SHP77 treated with DMSO at 0.1 percent for 48 hours (cell line): Measurements from ENCODE around the gene SUFU.

Experiments used
- DNase-seq: peaks from one replicate; lab custom pipeline; 2025; lab: John Stamatoyannopoulos, UW

Gene SUFU

DNA sequence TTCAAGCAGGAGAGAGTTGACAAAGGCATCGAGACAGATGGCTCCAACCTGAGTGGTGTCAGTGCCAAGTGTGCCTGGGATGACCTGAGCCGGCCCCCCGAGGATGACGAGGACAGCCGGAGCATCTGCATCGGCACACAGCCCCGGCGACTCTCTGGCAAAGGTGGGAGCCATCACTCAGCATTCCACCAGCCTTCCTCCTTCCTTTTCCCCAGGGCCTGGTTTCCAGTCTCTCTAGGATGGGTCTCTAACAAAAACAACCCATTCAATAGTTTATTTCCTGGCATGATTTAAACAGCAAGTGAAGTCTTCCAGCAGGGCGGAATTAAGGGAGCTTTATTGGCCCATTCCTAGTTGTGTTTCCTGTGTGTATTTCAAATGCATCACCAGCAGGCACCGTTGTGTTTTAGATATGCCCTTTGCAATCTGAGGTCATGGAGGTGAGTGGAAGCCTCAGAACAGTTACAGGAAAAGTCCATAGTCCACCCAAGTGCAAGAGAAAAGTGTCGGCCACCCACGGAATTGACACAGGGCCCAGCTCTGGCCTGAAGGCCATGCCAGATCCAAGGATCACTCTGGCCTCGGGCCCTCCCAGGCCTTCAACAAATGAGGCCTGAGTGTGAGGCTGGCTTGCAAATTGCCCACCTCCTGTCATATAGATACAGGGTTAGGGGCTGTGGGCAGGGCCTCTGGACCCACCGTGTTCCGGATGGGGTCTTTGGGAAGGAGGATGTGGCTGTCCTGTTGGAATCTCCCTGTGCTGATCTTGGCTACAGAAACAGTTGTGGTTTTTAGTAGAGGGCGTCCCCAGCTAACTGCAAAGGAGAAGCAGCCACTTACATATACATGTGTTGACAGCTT is 93.6 kb downstream of the SUFU start:
- DNase-seq: no peak

DNA sequence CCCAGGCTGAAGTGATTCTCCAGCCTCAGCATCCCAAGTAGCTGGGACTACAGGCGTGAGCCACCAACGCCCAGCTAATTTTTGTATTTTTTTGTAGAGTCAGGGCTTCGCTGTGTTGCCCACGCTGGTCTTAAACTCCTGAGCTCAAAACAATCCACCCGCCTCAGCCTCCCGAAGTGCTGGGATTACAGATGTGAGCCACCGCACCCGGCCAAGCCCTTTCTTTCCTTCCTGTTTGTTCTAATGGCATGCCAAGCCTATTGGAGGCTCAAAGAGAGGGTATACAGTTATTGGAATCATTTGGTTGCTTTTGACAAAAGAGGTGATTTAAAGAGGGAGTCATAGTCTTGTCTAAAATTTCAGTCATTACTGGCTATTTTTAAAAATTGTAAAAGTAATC is 94.5 kb downstream of the SUFU start:
- DNase-seq: no peak

DNA sequence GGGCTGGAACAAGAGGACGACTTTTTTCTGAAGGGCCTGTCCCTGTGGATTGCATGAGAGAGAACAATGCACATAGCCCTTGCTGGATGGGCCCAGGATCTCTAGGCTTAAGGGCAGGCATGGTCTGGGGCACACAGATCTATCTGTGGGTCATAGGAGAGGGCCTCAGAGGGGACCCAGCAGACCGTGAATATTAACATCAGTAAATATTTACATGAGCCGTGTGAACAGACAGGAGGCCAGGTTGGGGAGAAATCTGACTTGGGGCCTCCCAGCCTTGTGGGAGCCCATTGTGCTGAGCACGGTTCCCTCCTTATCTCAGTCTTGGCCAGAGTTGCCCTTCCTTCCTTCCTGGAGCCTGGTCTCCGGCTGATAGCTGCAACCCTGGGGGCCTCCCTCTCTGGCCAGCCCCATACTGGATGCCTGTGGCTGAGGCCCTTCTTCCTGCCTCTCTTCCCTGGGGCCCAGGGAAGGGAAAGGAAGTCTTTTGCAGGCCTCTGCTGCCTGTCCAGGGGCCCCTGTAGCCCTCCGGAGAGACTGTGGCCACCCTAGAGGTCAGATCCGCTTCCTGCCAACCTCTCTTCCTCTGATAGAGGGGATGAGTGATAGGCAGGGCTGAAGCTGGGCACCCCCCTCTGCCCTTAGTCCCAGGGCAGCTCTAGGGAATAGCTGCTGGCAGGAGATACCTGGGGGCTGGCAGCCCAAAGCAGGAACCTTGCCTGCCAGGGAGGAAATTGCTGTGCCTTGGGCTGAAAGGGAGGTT is 96.0 kb downstream of the SUFU start:
- no peak for DNase-seq

DNA sequence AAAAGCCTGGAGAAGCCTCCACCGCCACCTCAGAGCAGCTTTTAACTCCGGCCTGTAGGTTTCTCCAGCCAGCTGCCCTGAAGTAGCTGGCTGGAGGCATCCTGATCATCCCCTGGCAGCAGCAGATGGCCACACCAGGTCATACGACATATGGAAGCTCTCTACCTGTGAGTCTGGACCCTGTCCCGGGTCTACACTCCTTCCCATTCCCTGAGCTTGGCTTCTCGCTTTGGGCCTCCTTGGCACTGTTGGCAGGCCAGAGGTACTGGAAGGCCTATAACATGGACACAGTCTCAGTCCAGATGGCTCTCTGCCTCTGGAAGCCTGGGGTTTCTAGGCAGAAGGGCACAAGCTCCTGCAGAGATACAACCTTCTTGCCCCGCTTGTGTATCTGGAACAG is 97.0 kb downstream of the SUFU start:
- DNase-seq: no peak

DNA sequence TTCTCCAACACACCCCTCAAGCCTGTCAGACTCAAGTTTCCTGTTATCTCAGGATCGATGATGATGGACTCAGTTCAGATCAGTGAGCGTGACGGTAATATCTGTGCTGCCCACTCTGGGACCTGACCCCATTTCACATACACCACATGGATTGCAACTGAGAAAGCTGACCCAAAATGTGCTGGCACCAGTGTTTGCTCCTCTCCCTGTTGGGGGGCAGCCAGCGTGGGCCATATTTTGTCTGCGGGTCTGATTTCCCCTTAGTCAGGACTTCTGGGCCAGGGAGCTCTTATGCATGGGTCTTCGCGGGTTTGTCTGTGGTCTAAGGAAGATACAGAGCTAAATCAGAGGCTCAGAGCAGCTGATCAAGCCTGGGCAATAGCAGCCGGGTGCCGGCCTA is 97.9 kb downstream of the SUFU start:
- DNase-seq: no peak

DNA sequence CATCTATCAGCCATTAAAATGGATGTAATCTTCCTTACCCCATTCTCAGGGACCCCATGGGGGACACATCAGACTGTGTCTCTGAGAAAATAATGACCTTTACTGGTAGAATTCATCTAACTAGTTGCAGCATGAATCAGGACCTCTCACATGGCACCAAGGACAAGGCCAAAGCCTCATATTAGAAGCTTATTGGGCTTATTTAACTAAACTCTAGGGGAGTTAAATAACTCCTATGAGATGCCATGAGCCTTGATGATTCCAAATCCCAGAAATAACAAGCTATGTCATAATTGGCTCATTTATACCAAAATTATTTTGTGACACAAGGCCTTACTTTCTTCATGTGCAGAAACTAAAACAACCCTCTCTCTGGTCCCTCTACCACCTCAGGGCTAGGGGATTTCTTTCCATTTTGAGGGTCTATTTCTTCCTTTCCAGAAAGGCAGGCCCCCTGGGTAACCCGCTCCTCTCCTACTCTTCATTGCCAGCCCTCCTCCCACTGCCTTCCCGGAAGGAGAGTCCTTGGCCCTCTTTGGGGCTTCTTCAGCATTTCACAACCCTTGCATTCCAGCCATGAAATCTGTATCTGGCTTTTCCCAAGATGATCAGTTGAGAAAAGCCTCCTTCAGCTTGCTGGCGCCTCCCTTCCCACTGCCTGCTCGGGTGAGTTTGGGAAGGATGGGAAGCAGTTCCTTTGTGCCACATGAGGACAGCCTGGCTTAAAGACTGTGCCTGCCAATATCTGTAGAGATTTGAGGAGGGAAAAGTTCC is 98.7 kb downstream of the SUFU start:
- no peak for DNase-seq

DNA sequence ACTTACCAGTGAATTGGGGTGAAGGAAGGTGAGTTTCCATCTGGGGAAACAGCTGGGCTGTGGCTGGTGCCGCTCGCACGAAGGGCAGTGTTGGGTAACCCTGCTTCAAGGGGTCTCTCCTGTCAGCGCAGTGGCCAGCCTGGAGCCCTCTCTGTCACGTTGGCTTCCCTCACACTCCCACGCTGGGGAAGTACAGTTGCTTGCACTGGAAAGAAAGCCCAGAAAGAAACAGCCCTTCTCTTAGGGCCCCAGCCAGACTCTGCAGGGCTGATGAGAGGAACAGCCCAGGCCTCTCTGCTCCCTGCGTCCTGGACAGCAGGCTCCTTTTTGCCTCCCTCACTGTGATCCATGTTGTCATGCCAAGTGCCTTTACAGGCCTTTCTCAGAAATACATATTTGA is 100.2 kb downstream of the SUFU start:
- no peak for DNase-seq

DNA sequence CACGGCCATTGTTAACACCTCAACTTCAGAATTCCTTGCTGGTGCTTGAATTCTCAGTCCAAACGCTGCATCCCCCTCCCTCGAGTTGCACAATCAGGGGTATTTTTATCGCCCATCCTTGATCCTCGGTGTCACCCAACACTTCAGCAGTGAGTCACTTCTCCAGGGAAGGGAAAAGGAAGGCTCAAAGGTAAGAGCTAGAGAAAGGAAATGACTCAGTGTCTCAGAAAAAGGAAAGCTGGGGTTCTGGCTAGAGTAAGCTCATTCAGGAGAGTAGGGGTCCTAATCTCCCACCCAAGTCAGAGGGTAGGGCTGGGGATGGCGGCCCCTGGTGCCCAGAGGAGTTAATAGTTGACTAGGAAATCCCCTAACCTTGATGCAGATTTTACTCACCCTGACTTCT is 100.7 kb downstream of the SUFU start:
- DNase-seq: no peak

DNA sequence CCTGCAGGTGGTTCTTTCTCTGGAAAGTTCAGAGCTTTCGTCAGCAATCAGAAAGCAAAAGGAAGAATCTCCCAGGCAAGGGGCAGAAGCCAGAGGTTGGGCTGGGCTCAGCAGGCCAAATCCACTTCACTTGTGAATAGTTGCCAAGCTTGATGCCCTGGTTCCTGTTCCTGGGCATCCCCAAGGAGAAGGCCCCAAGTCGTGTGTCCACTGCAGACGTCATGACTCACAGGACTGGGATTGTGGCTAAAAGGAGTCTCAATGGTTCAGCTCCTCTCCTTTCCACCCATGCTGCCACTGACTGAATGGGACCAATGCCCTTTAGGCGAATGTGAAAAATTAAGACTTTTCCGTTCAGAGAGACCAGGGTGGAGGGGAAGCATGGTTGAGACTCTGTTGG is 101.9 kb downstream of the SUFU start:
- no peak for DNase-seq

DNA sequence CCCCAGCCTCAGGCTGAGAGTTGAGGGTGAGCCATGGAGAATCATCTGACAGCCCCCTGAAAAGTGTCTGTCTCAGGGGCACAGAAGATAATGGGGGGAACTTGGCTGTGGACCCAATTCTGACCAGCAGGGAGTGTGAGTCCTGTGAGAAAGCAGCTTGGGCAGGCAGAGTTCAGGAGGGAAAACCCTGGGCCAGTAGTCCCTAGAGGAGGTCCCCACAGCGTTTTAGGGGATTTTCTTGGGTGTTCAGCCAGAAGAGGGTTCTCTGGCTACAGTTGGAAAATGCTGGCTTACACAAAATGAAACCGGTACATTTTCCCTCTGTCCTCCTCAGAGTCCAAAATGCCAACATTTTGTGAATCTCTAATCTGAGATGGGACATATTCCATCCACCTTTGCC is 104.7 kb downstream of the SUFU start:
- no peak for DNase-seq

DNA sequence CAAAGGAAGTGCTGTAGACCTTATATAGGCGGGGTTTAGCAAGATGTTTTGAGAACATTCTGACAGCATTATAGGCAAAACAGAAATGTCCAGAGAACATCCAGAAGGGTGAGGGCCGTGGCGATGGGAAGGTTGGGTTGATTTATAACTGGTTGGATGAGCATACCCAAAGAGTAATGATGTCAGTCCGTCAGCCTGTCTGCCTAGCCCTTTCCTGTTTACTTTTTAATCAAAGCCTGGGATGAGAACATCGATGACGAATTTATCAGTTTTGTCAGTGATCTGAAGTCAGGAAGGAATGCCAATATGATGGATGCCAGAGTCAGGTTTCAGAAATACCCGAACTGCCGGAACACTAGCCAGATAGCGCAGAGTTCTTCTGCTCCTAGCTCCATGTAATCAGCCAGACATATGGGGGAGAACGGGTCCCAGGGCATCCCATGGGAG is 106.7 kb downstream of the SUFU start:
- DNase-seq: no peak

DNA sequence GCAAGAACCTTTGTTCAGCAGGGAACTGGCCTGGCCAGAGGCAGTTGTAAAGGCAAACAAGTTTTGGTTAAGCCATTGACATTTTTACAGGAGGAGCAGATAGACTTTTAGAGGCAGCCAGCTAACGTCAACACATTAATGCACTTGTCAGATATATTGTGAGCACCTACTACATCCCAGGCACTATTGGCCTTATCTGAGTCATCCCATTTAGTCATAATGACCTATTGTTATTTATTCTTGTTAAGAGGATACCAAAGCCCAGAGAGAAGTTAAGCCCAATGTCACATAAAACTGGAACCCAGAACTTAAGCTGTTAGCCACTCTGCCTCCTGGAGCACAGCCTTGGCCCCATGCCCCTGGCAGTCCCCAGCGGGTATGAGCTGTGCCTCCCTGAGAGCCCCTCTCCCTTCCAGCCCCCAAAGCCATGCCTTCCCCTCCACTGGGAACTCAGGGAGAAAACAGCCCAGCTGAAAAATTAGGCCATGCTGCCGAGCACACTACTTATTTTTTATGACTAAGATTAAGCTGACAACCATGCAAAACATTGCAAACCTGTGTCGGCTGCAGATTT is 107.8 kb downstream of the SUFU start:
- DNase-seq: no peak

DNA sequence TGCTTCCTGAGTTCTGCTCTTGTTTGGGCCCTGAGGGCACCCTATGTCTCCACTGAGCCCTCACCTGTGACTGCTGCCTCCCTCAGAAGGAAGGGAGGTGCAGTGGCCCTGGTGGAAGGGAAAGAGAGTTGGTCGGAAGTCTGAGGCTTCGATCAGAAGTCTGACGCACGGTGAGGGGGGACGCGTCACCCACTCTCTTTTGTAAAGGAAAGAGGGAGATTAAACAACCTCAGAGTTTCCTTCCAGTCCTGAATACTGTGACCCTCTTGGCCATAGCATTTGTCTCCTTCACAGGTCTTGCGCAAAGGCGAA is 109.1 kb downstream of the SUFU start:
- DNase-seq: no peak

DNA sequence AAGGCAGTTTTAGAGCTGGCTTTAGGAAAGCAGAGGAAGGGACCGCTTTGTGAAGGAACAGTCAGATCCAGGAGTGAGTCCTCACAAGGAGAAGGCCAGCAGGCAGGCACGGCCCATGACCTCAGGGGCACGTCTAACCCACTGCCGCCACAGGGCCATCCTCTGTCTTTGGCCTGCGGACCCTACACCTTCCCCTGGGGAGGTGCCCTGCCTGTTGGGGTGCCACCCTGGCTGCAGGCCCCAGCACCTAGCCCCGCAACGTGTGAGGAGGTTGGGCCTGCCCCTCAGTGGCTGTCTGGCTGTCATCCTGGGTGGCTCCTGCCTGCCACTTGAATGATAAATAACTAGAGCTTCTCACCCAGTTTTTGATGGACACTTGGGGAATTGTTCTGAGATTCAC is 109.5 kb downstream of the SUFU start:
- DNase-seq: no peak

DNA sequence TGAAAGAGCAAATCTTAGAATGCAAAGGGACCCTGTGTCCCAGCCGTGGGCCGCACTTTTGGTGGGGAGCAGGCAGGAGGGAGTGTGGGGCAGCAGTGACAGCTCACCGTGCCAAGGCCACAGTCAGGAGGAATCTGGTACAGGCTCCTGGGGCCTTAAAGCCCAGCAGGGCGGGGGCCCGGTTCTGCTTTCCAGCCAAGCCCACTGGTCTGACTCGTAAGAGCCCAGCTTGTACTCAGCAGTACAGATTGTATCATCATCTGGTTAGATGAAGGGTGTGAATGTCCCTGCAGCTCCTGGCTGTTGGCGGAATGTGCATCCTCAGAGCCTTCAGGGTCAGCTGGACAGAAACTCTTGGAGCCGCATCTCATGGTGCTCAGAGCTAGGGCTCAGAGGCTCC is 110.0 kb downstream of the SUFU start:
- no peak for DNase-seq

DNA sequence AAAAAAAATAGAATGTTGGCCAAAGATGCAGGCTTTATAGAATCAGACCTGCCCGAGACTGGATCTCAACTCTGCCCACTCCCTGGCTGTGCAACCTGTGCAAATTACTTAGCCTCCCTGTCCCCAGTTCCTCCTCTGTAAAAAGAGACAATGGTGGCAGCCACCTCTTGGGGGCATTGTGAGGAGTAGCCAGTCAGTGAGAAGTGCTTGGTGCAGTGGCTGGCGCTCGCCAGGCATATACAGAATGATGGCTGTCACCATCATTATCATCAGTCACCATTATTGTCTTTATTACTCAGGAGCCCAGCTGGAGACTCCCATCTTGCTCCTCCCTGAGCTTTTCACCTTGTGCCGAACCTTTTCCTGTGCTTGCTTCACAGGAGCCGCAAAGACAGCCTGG is 111.1 kb downstream of the SUFU start:
- DNase-seq: no peak

DNA sequence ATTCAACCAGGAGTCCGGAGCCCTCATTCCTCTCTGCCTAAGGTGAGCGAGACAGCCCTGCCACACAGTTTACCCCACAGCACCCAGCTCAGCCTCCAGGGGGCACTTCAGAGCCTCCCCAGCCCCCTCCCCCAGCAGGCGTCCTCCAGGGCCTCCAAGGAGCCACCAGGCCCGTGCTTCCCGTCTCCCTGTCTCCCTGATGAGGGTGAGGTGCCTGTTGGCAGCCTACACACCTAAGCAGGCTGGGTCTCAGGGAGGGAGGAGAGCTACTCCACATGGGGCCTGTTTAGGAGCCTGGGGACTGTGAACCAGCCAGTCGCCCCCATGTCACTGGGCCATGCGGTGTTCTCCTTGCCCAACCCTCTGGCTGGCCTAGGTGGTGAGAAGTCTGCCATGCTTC is 111.6 kb downstream of the SUFU start:
- no peak for DNase-seq

DNA sequence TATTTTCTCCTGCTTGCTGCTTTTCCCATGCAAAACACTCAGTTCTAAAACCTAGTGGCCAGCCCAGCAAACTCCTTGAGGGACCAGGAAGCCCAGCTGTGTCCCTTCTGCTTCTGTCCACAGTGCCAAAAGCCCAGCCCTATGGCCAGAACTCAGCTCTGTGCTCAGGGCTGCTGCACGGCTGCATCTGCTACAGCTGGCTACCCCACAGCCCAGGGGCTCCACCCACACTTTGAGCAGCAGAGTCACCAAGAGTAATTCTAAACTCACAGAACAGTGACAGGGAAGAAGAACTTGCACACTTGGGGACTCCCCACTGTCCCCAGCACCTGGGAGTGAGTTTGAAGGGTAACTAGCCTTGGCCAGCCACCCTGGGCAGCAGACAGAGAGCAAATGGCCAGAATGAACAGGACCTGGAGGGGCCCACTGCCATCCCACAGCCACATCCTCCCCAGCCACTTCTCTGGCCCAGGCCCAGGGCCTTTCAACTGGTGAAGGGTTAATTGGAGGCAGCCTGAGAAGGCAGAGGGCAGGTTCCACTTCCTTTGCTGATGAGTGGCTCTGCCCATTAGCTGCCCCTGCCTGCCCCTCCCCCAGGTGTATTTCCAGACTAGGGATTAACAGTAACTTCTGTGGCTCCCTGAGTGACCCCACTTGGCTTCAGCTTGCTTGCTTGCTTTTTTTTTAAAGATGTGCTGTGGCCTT is 112.4 kb downstream of the SUFU start:
- DNase-seq: no peak

DNA sequence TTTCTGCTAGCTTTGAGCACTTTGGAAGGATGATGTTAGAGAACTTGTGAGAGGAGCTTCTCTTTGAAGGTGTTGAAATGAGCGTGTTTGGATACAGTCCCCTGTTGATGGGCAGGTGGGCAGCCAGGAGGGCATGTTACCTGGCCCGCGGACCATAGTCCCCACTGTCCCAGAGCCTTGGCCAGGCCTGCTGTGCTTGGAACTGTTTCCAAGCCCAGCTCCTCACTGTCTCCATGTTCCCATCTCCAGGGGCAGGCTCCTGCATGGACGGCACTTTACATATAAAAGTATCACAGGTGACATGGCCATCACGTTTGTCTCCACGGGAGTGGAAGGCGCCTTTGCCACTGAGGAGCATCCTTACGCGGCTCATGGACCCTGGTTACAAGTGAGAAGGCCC is 113.3 kb downstream of the SUFU start:
- no peak for DNase-seq

DNA sequence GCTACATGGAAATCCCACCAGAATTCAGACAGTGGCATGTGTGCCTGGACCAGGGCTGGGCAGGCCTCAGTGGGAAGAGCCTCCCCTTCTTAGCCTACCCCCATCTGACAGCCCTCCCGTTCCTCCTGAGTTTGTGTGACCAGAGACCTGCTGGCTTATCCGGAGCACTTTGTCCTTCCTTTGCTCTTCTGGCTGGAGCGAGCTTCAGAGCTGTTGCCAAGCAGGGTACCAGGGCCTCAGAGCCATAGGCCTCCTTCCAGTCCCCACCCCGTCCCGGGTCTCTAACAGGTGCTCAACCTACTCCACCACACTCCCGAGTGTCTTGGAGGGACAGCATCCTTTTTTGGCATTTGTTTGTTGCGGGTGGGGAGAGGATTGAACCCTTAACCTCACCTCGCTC is 114.0 kb downstream of the SUFU start:
- DNase-seq: no peak

DNA sequence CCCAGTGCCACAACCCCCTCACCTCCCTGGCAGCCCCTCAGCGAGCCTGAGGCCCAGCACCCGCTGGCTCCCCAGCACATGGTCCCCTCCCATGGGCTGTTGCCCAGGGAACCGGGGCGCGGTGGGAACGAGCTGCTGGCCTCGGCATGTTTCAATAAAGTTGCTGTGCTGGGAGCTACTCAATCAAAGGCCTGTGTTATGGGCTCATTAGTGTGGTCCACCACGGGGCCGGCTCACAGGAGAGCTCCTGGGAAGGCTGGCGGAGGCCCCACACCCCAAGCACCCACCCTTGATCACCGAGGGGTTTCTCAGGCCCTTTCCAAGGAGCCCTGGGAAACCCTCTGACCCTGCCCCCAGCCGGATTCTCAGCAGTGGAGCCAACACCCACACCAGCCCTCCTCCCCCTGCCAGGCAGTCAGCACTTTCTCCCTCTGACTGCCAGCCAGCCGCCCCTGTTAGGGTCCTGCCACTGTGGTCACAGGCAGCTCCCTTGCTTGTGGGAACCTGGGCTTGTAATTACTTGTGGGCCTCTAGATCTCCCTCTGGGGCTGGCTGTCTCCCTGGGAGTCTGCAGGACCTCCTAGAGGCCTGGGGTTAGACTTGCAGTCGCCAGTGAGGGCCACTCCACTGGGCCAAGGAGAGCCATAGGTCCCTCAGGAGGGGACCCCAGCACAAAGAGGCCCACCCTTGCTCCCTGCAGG is 115.7 kb downstream of the SUFU start:
- no peak for DNase-seq
